ENCODE measurements around the gene UNC13A.

- no peak for TF ChIP-seq CTCF (IDR thresholded peaks at IDR 0.05)
- TF ChIP-seq EP300 (IDR thresholded peaks at IDR 0.05), result no peak
Measured at GRCh38 chr19:17737690-17738153, 49.6 kb upstream of the UNC13A start.

Measured in tibial nerve (tissue), 4 donors.